ENCODE results near the gene ATP6V1B1.

ATP6V1B1 gene

GRCh38 chr2:70928366-70928765 is 7.3 kb upstream of the ATP6V1B1 start:
- no peak for DNase-seq

GRCh38 chr2:70930371-70931329 is 5.0 kb upstream of the ATP6V1B1 start:
- no peak for DNase-seq

GRCh38 chr2:70931376-70932000 is 4.2 kb upstream of the ATP6V1B1 start:
- DNase-seq: no peak

- no peak for DNase-seq
Observed at GRCh38 chr2:70932631-70933230, 3.0 kb upstream of the ATP6V1B1 start.

GRCh38 chr2:70934981-70935380 is 719 bp upstream of the ATP6V1B1 start:
- no peak for DNase-seq

DNA sequence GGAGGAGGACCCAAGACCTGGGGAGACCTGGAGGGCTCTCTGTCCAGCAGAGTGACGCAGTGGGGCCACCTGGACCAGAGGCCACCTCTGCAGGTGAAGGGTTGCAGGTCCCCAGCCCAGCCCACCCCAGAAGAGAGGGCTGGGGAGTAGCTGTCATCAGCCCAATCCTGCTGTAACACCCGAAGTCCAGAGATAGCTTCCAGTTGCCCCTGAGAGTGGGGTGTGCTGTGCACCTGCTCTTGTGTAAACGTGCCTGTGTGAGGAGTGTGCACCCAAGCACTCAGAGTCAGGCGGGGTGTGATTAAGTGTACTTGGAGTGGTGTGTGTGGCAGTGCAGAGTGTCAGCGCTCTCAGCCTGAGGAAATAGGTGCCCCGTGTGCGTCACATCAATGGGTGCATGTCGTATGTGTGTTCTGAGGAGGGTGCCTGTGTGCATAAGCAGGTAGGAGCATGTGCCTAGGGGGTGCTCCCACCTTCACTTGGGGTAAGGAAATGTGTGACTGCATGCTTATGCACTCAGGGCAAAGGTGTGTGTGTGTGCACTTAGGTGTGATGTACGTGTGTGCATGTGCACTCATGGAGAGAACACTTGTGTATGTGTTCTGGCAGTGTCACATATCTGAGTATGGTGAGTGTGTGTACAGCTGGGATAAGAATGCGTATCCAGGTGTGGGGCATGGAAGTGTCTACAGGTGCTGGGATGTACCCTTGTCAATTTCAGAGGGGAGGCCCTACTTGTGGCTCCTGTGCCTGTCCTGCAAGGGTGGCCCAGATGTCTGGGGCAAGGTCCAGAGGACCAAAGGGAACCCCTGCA is 672 bp downstream of the ATP6V1B1 start:
- DNase-seq: no peak

GRCh38 chr2:70936979-70937811 is 1.5 kb downstream of the ATP6V1B1 start:
- no peak for DNase-seq

DNA sequence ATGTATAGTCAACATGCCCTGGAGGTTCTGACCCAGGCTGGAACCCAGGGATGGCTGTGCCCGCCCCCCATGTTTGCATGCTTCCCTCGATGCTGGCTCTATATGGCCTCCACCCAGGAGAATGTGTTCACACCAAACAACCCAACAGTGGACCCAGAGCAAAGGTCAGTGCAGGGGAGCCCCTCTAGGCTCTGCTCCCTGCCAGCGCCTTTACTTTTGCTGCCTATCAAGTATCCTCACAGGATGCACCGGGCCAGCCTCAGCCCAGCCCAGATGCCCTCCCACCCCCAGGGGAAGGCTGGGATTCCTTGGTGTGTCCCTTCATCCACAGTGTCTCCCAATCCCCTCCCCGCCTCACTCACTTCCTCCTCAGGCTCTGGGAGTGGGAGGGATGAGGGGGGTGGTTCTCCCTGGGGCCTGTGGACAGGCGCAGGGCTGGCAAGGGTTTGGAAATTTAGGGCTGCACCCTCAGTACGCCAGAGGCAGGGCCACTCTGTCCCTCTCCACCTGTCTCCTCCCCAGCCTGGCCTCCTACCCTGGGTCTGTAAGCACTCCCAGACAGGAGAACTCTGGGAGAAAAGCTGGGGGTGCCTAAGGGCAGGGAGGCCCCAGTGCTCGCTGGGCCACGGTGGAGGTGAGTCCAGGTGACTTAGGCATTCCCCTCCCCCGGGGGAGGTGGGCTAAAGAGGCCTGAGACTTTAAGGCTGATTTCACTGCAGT is 2.3 kb downstream of the ATP6V1B1 start:
- DNase-seq: no peak

DNA sequence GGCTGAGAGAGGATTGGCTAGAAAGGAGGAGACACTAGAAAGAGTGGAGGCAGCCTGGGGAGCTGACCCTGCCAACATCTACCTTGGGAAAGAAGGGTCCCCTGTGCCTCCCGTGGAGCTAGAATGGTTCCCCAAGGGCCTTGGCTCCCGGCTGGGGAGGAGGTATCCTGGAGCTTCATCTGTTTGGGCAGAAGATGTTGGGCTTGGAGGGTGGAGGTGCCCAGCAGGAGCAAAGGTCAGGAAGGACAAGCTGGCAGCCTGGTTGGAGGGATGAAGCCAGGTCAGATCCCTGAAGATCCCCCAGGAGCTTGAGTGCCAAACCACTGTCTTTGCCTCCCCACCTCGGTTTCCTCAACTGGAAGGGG is 2.9 kb downstream of the ATP6V1B1 start:
- DNase-seq: no peak

- DNase-seq: no peak
Observed at GRCh38 chr2:70939001-70939838, 3.5 kb downstream of the ATP6V1B1 start.

DNA sequence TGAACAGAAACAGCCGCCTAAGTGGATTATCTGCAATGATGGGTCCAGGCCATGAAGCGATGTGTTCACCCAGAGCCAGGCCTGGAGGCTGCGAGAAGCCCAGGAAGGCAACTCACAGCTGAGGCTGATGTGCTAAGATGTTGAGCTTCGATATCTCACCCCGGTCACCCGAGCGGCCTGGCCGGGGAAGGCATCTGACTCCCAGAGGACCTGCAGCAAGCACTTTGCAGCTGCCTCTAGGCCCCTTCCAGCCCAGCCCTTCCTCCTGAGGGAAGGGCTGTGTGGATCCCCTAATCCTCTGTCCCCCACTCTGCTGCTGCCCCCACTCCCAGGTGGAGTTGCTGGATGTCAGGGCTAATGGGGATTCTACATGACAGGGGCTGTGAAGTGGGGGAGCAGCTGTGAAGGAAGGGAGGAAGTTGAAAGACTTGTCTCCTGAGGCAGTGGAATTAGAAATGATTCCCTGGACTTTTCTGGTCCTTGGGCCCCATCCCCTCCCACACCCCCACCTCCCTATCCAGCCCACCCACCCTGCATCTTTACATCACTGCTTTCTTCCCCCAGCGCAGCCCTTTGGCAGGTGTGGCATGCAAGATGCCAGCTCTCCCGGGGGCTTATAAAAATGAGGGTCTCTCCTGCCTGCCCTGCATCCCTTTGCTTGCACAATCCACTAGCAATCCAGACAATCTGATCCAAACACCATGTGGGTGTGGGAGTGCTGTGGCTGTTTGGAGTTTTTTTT is 4.3 kb downstream of the ATP6V1B1 start:
- DNase-seq: no peak

DNA sequence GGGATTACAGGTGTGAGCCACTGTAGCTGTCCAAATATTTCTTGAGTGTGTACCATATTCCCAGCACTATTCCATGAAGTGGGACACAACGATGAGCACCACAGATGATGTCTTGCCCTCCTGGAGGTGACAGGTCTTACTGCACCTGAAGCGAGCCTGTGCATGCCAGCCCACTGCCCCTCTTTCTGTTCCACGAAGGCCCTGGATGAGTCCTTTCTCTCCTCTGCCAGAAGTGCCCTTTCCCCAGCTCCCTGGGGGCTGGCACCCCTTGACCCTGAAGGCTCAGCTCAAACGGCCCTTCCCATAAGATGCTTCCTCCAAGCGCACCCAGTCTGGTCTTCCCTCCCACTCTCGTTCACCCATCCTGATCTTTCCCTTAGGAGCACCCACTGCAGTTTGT is 5.5 kb downstream of the ATP6V1B1 start:
- DNase-seq: no peak

GRCh38 chr2:70941701-70942100 is 6.0 kb downstream of the ATP6V1B1 start:
- no peak for DNase-seq

GRCh38 chr2:70942396-70943204 is 6.9 kb downstream of the ATP6V1B1 start:
- DNase-seq: no peak

- no peak for DNase-seq
Observed at GRCh38 chr2:70943205-70943871, 7.6 kb downstream of the ATP6V1B1 start.

GRCh38 chr2:70944111-70944690 is 8.5 kb downstream of the ATP6V1B1 start:
- DNase-seq: no peak

- peak; percentile 33 for DNase-seq
Observed at GRCh38 chr2:70946832-70947442, 11.2 kb downstream of the ATP6V1B1 start.
